HG03575 (cell line): ENCODE data around the gene BANF1.

Experiments
- ATAC-seq: cut with Tn5 transposase; IDR thresholded peaks from one replicate; pipeline ENCODE4 v1.9.1; 2021; ENCODE audit not compliant: unreplicated experiment, insufficient number of reproducible peaks, low FRiP score; ENCODE audit errors: extremely low read depth

Gene BANF1

GRCh38 chr11:66051766-66052663 is 49.7 kb downstream of the BANF1 start, which contains the start of gene SF3B2:
Gene SF3B2, plus strand, starts transcription at chr11:66052364. Its CDS starts 21 bp downstream, at chr11:66052385.
- ATAC-seq, result peak; percentile 74

- no peak for ATAC-seq
Measured at GRCh38 chr11:66052664-66052982, 50.3 kb downstream of the BANF1 start.
